Measurements from ENCODE around the gene ITPR2. TPM values are rescaled to one million over a fixed set of nuclear protein-coding genes. Genes with fewer than 3 reads are reported as not detected.
"Not testable (repeated sequence)": the region's sequence is repeated elsewhere in the genome, so short reads cannot be mapped to it uniquely, and the experiment has no call there.

Gene ITPR2
- 4.2 and 9.7 TPM in 2 replicates for polyA plus RNA-seq (2014; cell fraction: cytosol; rRNA removed)
- polyA plus RNA-seq (2014; cell fraction: nucleus; rRNA removed), result 2.3 and 4.9 TPM in 2 replicates

GRCh38 chr12:26832822-26833742 is at the start of gene ITPR2:
Gene ITPR2 (minus strand): TSS chr12:26833194. CDS start chr12:26832781, 413 bp downstream.
- peak; percentile 96 for DNase-seq (ENCODE audit: low spot score)

- no peak for DNase-seq (ENCODE audit: low spot score)
Observed at GRCh38 chr12:26880625-26881024, 47.6 kb upstream of the ITPR2 start.

GRCh38 chr12:26878661-26879119 is 45.7 kb upstream of the ITPR2 start:
- no peak for DNase-seq (ENCODE audit: low spot score)

- DNase-seq (ENCODE audit: low spot score), result no peak
Observed at GRCh38 chr12:26874501-26875296, 41.7 kb upstream of the ITPR2 start.

DNA sequence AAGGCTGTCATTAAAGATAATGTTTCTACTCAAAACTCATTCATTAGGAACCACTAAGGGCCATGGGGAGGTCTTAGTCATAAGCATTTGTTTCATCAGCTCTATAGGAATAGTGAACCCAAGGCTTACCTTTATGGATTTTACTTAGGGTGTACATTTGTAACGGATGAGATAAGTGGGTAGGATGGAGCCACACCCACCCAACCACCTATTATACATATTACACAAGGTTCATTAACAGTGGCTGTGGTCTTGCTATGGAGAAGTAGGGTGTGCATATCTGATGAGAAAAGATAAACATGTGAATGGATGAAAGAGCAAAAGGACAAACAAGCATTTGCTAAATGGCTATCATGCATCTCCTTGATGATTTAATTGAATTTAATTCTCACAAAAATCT is 39.6 kb upstream of the ITPR2 start:
- no peak for DNase-seq (ENCODE audit: low spot score)

- no peak for DNase-seq (ENCODE audit: low spot score)
Observed at GRCh38 chr12:26871985-26872384, 39.0 kb upstream of the ITPR2 start.

GRCh38 chr12:26870491-26871419 is 37.8 kb upstream of the ITPR2 start:
- DNase-seq (ENCODE audit: low spot score), result peak; percentile 94

- DNase-seq (ENCODE audit: low spot score), result peak; percentile 37
Observed at GRCh38 chr12:26869908-26870459, 37.0 kb upstream of the ITPR2 start.

DNA sequence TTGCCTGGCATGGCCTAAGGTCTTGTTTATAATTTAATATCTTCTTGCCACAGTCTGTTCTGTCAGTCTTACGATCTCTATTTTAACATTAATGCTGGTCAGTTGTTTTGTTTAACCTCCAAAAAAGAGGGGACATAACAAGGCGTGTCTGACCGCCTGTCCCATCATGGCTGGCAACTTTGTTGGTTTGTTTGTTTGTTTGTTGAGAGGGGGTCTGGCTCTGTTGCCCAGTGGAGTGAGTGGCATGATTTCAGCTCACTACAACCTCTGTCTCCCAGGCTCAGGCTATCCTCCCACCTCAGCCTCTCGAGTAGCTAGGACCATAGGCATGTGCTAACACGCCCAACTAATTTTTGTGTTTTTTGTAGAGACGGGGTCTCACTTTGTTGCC is 36.1 kb upstream of the ITPR2 start:
- DNase-seq (ENCODE audit: low spot score), result no peak

DNA sequence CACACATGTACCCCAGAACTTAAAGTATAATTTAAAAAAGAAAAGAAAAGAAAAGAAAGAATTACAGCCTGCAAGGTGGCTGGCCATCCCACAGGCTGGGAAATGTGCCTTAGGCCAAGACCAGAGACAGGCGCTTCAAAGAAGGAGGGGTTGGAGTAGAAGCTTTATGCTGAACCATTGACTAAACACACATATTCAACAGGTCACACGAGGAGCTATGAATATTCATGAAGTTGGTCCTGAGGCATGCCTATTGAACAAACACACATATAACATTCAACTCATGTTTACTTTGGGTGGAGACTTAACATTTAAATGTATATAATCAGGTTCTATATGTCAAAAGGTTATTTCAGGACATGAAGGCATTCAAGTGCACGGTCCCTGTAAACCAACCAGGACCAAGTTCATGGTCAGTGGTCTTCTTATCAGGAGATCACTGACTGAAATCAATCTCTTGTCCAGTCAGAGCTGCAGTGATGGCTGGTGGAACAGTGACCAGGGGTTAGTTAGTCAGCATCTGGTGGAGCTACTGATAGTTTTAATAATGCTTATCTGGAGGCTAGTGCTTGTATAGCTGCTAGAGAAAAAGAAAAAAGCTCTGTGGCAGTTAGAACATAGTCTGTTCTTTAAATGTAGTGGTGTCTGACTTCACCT is 35.6 kb upstream of the ITPR2 start:
- no peak for DNase-seq (ENCODE audit: low spot score)

DNA sequence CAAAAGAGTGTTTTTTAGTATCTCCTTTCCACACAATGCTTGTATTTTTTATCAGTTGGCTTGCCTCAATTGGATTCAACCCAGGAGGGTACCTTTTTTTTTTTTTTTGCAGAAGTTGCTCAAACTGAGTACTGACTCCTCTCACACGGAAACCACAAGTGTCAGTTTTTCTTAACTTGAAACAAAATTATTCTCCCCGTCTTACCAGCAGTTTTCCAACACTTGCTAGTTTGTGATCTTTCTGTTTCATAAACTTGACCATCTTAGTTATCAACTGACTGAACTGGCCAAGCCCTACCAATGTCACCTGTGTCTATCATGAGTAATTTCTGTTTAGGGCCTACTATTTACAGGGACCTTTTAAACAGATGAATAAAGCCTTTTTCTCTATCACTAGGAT is 34.1 kb upstream of the ITPR2 start:
- no peak for DNase-seq (ENCODE audit: low spot score)

DNA sequence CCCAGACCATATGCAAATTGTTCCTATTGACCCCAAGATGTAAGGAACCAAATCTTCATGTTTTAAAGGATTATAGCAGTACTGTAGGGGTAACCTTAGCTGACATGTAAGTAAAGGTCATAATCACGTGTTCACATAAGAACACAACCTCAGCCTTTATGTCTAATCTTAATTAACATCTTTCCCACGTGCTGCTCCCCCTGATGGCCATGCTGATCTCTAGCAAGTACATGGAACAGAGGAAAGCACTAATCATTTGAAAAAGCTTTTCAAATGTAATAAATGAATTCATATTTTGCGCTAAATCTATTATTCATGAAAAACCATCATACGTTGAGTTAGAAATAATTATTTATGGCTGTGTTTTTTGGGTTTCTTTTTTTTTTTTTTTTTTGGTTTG is 30.5 kb upstream of the ITPR2 start:
- peak; percentile 59 for DNase-seq (ENCODE audit: low spot score)

GRCh38 chr12:26862787-26863186 is 29.8 kb upstream of the ITPR2 start:
- not testable (repeated sequence) for DNase-seq (ENCODE audit: low spot score)

- DNase-seq (ENCODE audit: low spot score), result no peak
Observed at GRCh38 chr12:26861690-26862089, 28.7 kb upstream of the ITPR2 start.

DNA sequence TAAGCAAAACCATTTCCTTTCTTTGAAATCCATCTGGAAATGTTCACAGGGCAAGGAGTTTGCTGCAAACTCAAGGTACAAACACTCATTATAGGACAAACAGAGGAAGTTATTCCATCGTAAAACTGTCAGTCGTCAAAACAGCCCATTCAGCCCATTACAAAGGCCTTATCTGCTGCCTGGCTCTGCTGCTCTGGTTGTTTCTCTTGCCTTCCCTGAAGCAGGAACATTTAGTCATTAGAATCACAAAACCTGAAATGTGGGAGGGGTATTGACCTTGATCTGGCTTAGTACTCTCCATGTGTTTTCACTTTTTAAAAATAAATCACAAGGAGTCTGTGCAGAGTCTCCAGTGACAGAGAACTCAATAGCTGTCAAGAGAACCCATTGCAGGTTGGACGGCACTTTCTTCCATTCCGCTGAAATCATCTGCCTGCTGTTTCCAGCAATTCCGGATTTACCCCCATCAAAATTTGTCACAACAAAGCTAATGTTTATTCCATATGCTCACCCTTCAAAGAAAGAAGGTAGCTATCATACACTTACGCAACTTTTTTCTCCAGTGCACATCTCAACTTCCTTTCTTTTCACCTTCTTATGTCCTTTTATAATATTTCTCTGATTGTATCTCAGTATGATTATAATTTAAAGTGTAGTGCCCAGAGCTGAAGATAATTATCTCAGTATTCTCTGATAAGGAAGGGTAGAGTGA is 24.6 kb upstream of the ITPR2 start:
- no peak for DNase-seq (ENCODE audit: low spot score)

- DNase-seq (ENCODE audit: low spot score), result no peak
Observed at GRCh38 chr12:26855337-26855736, 22.3 kb upstream of the ITPR2 start.

GRCh38 chr12:26854031-26854390 is 21.0 kb upstream of the ITPR2 start:
- no peak for DNase-seq (ENCODE audit: low spot score)

DNA sequence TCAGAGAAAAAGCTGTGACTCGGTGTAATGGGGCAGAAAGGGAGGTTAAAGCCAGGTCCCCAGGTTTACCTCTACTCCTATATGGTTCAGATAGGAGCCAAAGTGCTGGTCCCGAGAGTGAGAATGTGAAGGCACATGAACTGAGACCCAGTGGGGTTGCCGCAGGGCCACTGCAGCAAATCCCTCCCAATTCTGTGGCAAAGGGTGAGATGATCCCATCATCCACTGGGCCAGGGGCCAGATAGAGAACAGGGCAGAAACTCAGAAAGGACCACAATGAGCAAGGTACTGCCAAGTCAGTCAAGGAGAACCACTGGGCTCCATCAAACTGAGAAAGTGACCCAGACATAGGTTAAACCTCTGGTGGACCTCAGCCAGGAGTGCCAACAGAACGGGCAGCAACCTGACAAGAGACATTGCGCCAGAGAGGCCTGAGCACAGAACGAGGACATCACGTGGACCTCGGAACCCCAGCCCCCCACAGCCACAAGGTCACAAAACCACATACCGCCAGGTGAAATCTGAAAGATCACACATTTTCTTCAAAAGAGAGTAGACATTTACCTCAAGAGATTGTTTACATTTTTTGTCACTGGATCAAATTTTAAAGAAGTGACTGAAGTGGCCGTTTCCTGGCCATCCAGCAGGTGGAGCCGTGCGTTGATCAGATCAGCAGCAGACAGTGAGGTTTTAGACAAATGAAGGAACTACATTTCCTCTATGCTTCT is 20.5 kb upstream of the ITPR2 start:
- peak; percentile 69 for DNase-seq (ENCODE audit: low spot score)

Measured in SK-N-DZ (cell line).